DLD1 (cell line): Measurements from ENCODE around the gene CFAP119.

Experiments
- in situ Hi-C: cut with HindIII; loops from 2 replicates; pipeline ENCODE4 v1.10.0; 2017; ENCODE audit warnings: low sequenced_read_pairs

CFAP119 gene

GRCh38 chr16:30741461-30741914 is 20.4 kb downstream of the CFAP119 start:
- in situ Hi-C loops = no loop called here

DNA sequence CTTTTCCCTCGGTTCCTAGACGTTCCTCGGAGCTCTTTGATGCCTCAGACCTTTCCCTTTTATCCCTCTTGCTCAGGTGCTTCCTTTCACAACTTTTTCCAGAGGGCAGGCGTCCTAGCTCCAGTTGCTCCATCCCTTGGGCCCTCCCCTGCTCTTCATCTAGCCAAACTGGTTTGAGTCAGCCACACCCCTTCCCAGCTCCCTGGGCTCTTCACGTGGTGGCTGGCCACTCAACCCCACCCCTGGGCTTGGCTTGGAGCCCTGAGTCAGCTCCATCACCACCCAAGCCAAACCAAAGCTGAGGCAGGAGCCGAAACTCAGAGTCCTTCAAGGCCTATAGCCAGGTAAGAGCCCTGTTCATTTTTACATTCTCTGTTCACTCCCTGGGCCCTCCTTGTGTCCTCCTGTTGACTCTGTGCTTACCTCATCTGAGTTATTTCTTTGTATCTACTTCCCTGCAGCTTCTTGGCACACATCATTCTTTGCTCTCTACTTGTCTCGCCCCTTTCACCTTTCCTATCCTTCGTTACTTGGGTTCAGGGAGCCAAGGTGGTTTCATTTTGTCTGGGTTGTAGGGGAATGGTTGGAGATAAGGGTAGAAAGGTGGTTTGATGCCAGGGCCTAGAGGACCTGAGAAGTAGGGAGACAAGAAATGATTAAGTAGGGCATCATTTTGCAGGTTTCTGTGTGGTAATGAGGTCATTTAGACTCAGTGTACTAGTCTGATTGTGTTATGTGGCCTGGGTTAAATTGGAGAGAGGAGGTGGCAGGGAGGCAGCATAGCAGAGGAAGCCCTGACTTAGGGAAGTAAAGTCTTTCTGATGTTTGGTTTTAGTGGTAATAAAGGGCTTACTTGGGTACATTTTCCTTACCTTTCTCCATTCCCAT is 21.3 kb downstream of the CFAP119 start:
- in situ Hi-C loops = no loop called here

DNA sequence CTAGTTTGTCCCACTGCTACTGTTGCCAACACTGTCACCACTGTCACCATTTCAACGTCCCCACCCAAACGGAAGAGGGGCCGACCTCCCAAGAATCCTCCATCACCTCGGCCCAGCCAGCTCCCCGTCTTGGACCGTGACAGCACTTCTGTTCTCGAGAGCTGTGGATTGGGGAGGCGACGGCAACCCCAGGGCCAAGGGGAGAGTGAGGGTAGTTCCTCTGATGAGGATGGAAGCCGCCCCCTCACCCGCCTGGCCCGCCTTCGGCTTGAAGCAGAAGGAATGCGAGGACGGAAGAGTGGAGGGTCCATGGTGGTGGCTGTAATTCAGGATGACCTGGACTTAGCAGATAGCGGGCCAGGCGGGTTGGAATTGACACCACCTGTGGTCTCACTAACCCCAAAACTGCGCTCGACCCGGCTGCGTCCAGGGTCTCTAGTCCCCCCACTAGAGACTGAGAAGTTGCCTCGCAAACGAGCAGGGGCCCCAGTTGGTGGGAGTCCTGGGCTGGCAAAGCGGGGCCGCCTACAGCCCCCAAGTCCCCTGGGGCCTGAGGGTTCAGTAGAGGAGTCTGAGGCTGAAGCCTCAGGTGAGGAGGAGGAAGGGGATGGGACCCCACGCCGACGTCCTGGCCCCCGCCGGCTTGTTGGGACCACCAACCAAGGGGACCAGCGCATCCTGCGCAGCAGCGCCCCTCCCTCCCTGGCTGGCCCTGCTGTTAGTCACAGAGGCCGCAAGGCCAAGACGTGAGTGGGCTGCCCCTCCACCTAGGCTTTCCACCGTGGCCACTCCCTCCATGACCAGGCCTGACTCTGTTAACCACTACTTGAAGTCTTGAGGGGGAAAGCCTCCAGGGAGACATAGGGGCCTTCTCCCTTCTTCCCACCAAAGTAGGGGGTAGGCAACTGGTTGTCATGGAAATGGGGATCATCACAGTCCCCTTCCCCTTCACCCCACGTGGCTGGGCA is 22.6 kb downstream of the CFAP119 start:
- in situ Hi-C loops = no loop called here

- in situ Hi-C loops = no loop called here
These were observed 23.8 kb downstream of the CFAP119 start for GRCh38 chr16:30737794-30738648.

DNA sequence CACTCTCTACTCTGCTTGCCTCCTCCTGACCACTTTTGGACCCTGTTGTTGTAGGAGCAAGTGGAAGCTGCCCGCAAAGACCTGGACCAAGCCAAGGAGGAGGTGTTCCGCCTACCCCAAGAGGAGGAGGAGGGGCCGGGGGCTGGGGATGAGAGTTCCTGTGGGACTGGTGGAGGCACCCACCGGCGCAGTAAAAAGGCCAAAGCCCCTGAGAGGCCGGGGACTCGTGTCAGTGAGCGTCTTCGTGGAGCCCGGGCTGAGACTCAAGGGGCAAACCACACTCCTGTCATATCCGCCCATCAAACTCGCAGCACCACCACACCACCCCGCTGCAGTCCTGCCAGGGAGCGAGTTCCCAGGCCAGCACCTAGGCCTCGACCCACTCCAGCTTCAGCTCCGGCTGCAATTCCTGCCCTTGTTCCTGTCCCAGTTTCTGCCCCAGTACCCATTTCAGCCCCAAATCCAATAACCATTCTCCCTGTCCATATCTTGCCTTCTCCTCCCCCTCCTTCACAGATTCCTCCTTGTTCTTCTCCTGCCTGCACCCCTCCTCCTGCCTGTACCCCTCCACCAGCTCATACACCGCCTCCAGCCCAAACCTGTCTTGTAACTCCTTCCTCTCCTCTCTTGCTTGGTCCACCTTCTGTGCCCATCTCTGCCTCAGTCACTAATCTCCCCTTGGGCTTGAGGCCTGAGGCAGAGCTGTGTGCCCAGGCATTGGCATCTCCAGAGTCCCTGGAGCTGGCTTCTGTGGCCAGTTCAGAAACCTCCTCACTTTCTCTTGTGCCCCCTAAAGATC is 24.7 kb downstream of the CFAP119 start:
- in situ Hi-C loops = no loop called here

GRCh38 chr16:30731411-30731810 is 30.5 kb downstream of the CFAP119 start:
- in situ Hi-C loops = no loop called here

DNA sequence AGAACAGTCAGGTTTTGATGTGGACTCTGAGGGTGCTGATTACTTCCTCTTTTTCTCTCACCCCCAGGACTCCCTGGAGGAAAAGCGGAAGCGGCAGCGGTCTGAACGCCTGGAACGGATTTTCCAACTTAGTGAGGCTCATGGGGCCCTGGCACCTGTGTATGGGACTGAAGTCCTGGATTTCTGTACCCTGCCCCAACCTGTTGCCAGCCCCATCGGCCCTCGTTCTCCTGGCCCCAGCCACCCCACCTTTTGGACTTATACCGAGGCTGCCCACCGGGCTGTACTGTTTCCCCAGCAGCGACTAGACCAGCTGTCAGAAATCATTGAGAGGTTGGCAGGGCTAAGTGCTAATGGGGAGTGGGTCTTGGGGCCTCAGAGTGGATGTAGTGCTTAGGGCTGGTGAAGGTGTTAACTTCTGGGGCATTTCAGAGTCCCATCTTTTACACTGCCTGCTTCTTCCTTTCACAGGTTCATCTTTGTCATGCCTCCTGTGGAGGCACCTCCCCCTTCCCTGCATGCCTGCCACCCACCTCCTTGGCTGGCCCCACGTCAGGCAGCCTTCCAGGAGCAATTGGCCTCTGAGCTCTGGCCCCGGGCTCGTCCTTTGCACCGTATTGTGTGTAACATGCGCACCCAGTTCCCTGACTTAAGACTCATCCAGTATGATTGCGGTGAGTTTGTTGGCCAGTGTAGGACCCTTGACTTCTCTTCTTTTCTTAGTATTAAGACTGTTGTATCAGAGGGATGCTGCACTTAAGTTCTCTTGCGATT is 32.8 kb downstream of the CFAP119 start:
- in situ Hi-C loops = no loop called here

DNA sequence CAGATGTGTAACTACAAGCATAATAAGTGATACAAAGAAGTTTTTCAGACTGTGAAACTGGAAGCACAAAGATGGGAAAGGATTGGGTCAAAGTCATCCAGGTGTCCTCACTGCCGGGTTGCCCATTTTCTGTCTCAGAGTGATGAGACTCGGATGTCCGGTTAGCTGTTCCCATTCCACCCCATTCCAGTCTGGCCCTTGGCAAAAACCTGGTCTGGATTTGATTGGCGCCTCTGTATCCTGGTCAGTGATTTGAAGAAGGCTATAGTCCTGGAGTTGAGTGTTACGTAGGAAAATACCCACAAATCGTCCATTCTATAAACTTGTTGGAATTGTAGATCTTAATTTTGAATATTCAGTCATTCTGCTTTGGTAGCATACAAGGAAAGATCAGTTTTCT is 33.5 kb downstream of the CFAP119 start:
- in situ Hi-C loops = no loop called here

DNA sequence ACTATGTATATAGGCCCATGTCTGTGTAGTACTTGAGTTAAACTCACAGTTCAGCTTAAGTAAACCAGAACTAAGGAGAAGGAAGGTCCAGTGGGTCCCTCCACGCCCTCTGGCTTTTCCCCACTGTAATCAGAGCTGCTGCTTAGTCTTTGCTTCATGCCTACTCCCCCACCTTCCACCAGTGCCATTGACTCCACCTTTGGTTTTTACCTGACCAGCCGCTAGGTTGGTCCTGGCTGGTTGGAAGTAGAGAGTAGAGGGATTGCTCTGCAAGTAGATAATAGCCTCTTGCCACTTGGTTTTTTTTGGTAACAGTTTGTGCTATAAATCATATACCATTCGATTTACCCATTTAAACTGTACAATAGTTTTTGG is 36.5 kb downstream of the CFAP119 start:
- in situ Hi-C loops = no loop called here

DNA sequence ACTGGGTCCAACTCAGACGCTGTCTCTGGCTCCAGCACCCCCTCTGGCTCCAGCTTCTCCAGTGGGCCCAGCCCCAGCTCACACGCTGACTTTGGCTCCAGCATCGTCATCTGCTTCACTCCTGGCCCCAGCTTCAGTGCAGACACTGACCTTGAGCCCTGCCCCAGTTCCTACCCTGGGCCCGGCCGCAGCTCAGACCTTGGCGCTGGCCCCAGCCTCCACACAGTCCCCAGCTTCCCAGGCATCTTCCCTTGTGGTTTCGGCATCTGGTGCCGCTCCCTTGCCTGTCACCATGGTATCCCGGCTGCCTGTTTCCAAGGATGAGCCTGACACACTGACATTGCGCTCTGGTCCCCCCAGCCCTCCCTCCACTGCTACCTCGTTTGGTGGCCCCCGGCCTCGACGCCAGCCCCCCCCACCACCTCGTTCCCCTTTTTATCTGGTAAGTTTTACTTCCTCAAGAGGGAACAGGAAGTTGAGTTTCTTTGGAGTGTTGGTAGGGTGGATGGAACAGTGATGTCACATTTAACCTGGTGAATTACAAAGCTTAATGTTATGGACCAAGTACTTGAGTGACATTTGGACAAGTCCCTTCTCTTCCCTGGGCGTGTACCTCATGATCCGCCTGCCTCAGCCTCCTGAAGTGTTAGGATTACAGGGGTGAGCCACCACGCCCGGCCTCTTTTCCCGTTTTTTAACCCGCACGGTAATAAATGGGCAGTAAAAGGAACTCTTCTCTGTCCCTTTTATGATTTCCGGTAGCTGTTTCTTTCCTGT is 37.0 kb downstream of the CFAP119 start:
- in situ Hi-C loops = no loop called here

GRCh38 chr16:30723725-30724355 is 38.0 kb downstream of the CFAP119 start:
- in situ Hi-C loops = no loop called here

DNA sequence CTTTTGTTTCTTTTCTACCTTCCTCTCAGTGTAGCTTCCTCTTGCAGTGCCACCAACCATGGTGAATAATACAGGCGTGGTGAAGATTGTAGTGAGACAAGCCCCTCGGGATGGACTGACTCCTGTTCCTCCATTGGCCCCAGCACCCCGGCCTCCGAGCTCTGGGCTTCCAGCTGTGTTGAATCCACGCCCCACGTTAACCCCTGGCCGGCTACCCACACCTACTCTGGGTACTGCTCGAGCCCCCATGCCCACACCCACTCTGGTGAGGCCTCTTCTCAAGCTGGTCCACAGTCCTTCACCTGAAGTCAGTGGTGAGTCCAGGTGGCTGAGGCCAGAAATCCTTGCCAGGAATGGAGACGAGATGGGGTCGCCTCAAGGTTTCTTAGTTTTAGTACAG is 38.9 kb downstream of the CFAP119 start:
- in situ Hi-C loops = no loop called here

DNA sequence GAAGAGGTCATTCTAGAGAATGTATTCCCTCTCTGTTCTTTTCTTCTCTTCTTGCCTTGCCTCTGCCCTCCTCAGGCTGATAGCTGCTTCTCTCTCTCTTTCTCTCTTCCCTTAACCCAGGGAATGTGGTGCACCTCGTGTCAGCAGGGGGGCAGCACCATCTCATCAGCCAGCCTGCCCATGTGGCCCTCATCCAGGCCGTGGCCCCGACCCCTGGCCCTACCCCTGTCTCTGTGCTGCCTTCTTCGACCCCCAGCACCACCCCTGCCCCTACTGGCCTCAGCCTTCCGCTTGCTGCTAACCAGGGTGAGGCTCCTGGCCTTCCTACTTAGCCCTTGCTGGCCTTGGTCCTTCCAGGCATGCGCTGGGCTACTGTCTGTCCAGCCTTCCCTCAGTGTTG is 39.4 kb downstream of the CFAP119 start:
- in situ Hi-C loops = no loop called here

DNA sequence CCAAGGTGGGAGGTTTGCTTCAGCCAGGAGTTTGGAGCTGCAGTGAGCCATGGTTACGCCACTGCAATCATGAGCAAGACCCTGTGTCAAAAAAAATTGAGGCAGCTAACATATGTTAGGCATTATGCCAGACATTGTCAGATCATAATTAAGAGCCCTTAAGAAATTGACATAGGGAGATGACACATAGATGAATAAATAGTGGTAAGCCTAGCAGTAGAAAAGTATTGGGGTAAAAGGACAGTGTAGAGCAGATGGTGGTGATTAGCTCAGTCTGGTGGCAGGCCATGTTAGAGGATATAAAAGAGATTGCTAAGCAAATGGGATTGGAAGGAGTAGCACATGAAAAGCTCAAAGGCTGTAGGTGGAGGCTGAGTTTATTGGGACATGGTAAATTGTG is 40.3 kb downstream of the CFAP119 start:
- in situ Hi-C loops = no loop called here

GRCh38 chr16:30721167-30721566 is 40.7 kb downstream of the CFAP119 start:
- in situ Hi-C loops = no loop called here

DNA sequence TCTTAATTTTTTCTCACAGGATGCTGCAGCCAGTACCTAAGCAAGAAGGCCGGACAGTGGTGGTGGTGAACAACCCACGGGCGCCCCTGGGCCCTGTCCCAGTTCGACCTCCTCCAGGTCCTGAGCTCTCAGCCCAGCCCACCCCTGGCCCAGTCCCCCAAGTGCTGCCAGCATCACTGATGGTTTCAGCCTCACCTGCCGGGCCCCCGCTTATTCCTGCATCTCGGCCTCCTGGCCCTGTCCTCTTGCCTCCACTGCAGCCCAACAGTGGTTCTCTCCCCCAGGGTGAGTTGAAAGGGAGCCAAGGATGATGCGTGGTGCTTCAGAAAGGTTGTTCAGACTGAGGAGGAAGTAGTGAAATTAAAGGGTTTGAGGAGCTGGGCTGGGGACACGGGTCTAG is 41.2 kb downstream of the CFAP119 start:
- in situ Hi-C loops = no loop called here

DNA sequence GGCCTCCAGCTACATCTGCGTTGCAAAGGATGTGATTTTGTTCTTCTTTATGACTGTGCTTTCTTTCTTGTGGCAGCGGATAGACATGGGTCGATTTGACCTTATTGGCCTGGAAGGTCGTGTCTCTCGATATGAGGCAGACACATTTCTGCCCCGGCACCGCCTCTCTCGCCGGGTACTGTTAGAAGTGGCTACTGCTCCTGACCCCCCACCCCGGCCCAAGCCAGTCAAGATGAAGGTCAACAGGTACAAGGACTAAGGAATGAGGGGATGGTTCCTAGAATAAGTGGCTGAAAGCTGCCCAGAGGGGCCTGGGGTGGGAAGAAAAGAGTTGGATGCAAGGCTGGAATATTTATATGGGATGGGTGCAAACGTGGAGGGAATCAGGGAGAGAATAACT is 41.8 kb downstream of the CFAP119 start:
- in situ Hi-C loops = no loop called here
